Hair follicle dermal papilla cell (primary cell): ENCODE measurements around the gene CCDC90B. TPM values are rescaled to one million over a fixed set of nuclear protein-coding genes. Genes with fewer than 3 reads are reported as not detected.

Source experiments
- small RNA-seq: library from RNA; depleted of rRNA; stranded (forward); fragments of <200 nt; gene quantifications from one replicate; pipeline ENCODE3, GENCODE V24; 2012
- total RNA-seq: library from RNA; depleted of rRNA; stranded (reverse); fragments of >200 nt; gene quantifications from 2 replicates; pipeline ENCODE4 v1.2.3, GENCODE V29; 2012

The CCDC90B gene
- total RNA-seq: 41.2 and 41.4 TPM in 2 replicates

GRCh38 chr11:83285771-83286528 lies at the start of gene CCDC90B:
Gene CCDC90B (minus strand): TSS chr11:83286367. CDS start chr11:83285972, 395 bp downstream.

Small RNA genes lying within 50 kb of the gene (small RNA-seq; reads per million reads assigned to genes)
- not detected for gene AP000873.5

Other genes starting within 250 kb of the CCDC90B start
- 52.2 and 52.7 TPM in 2 replicates for gene RAB30, start 214.5 kb downstream of the CCDC90B start, total RNA-seq
- gene PCF11, start 129.2 kb downstream of the CCDC90B start, total RNA-seq: 49.3 and 55.5 TPM in 2 replicates
- gene ANKRD42, start 92.7 kb downstream of the CCDC90B start, total RNA-seq: 11.3 and 14.3 TPM in 2 replicates